Sigmoid colon (tissue), 4 donors: ENCODE results near the gene SRD5A1.

Experiments used
- POLR2AphosphoS5 ChIP-seq, 4 donors: sonication (generic); formaldehyde crosslinking; IDR thresholded peaks; one replicate each; pipeline ENCODE4 v1.6.1; 2017; ENCODE audit warnings: antibody characterized with exemption in 4 of 4
- TF ChIP-seq, protein P1 (sequence below), 4 experiments: fragments of 450-650 bp in 3 of 4; fragments of 200-600 bp in 1 of 4; IDR thresholded peaks; one replicate each; pipeline ENCODE4 v1.5.1; 2016 to 2019; ENCODE audit warnings: antibody characterized with exemption in 4 of 4, mild to moderate bottlenecking in 3 of 4, moderate library complexity in 2 of 4

DNA sequence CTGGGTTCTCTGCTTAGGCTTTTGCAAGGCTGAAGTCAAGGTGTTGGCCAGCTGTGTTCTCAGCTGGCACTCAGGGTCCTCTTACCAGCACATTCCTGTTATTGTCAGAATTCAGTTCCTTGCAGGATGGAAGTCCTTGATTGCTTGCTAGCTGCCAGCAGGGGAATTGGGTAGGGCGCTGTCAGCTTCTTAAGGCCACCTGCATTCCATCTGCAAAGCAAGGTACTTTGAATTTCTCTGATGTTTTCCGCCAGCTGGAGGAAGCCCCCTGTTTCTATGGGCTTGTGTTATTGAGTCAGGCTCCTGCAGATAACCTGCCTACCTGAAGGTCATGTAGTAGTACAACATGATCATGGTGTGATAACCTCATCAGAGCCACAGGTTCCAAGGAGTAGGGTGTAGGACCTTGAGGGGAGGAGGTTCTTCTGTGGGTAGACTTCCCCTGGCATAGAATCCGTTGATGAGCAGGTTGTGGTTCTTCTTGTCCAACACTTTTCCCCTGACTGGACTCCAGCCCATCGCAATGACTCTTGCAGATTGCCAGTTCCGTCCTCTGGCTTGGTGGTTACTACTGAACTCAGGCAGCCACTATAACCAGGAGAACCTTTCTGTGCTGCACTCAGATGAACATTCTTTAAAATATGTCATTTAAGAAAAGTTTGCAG, 86.8 kb downstream of the SRD5A1 start:
- TF ChIP-seq, protein P1, sequence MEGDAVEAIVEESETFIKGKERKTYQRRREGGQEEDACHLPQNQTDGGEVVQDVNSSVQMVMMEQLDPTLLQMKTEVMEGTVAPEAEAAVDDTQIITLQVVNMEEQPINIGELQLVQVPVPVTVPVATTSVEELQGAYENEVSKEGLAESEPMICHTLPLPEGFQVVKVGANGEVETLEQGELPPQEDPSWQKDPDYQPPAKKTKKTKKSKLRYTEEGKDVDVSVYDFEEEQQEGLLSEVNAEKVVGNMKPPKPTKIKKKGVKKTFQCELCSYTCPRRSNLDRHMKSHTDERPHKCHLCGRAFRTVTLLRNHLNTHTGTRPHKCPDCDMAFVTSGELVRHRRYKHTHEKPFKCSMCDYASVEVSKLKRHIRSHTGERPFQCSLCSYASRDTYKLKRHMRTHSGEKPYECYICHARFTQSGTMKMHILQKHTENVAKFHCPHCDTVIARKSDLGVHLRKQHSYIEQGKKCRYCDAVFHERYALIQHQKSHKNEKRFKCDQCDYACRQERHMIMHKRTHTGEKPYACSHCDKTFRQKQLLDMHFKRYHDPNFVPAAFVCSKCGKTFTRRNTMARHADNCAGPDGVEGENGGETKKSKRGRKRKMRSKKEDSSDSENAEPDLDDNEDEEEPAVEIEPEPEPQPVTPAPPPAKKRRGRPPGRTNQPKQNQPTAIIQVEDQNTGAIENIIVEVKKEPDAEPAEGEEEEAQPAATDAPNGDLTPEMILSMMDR (IDR thresholded peaks at IDR 0.05) = no peak
- TF ChIP-seq POLR2AphosphoS5 (IDR thresholded peaks at IDR 0.05) = no peak
